ENCODE measurements around the gene FTH1.

The FTH1 gene

GRCh38 chr11:61959114-61959513 lies 8.3 kb downstream of the FTH1 start:
- no peak for TF ChIP-seq CTCF (conservative IDR thresholded peaks at IDR 0.05)
- H3K27ac ChIP-seq: no peak overlapping the region

- TF ChIP-seq CTCF (conservative IDR thresholded peaks at IDR 0.05): no peak
- no peak overlapping the region for H3K27ac ChIP-seq
These were observed 8.8 kb downstream of the FTH1 start for GRCh38 chr11:61958590-61958989.

- no peak for TF ChIP-seq CTCF (conservative IDR thresholded peaks at IDR 0.05)
- no peak overlapping the region for H3K27ac ChIP-seq
These were observed 10.2 kb downstream of the FTH1 start for GRCh38 chr11:61957021-61957770.

- no peak overlapping the region for H3K27ac ChIP-seq
- no peak for TF ChIP-seq CTCF (conservative IDR thresholded peaks at IDR 0.05)
These were observed 11.0 kb downstream of the FTH1 start for GRCh38 chr11:61956191-61957020.

- no peak for TF ChIP-seq CTCF (conservative IDR thresholded peaks at IDR 0.05)
- no peak overlapping the region for H3K27ac ChIP-seq
These were observed 11.9 kb downstream of the FTH1 start for GRCh38 chr11:61955422-61956135.

- TF ChIP-seq CTCF (conservative IDR thresholded peaks at IDR 0.05): no peak
- no peak overlapping the region for H3K27ac ChIP-seq
These were observed 12.5 kb downstream of the FTH1 start for GRCh38 chr11:61954851-61955421.

Data from VCaP (cell line).